Skin of body (tissue), 2 donors: ENCODE data around the gene PAK1. TPM values are rescaled to one million over a fixed set of nuclear protein-coding genes. Genes with fewer than 3 reads are reported as not detected.

Source experiments
- DNase-seq: peaks from one replicate; lab custom pipeline; 2025; lab: John Stamatoyannopoulos, UW
- total RNA-seq: library from RNA; depleted of rRNA; stranded (reverse); fragments of >200 nt; gene quantifications from one replicate; pipeline ENCODE4 v1.2.3, GENCODE V29; 2014

The PAK1 gene
- total RNA-seq, 1 donor from 2014 or later: 35.2 TPM

GRCh38 chr11:77474684-77475060 is 778 bp upstream of the PAK1 start:
- DNase-seq: no peak

DNA sequence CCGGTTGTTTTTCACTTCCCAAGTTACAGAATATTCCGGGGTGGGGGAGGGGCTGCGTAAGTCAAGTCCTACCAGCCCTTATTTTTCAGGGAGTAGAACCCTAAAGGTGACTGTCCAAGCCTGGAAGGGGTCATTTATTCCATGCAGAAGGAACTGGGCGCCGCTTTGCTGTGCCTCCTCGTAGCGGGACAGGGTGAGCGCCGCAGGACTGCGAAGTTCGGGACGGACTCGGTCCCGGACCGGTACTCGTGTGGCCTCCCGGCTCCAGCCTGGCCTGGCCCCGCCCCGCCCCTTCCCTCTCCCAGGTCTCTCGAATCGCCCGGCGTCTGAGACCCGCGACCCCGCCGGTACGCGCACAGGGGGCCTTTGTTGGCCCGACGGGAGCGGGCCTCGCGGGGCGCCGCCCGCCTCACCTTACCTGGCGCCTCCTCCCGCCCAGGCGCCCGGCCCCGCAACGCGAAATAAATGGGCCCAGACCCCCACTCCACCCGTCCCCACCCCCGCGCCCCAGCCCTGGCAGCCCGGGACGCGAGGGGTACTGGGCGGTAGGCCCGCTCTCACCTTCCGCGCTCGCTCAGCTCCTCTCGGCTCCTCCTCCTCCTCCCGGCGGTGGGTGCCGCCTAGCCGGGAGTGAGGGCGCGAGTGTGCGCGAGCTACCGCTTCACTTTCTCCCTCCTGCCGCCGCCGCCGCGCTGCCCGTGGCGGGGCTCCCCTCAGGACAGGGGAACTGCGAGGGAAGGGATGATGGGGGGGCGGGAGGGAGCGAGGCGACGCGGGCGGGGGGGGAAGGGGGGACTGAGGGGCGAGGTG is 698 bp downstream of the PAK1 start:
- no peak for DNase-seq

DNA sequence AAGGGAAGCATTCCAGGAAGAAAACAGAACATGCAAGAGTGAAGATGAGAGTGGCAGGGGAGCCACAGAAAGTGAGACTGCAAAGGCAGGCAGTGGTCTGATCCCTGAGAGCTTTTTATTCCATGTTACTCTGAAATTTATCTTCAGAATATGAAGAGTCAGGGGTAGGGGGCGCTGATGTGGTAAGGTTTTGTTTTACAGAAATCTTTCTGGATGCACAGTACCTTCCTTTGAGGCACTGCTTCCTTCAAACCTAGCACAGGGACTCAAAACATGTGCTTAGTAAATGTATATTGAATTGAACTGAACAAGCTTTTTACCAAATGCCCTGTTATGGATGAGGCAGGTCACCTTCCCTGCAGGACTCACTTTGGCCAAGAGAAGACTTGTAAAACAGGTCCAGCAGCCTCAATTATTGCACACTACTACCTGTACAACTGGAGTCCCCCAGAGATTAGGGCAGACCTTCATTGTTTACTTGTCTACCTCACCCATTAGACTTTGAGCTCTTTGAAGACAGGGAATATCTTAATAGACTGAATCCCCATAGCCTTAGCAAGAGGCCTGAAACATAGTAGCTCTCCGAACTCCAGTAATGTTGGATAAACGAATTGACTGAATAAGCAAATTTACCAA is 2.2 kb downstream of the PAK1 start:
- DNase-seq: no peak

DNA sequence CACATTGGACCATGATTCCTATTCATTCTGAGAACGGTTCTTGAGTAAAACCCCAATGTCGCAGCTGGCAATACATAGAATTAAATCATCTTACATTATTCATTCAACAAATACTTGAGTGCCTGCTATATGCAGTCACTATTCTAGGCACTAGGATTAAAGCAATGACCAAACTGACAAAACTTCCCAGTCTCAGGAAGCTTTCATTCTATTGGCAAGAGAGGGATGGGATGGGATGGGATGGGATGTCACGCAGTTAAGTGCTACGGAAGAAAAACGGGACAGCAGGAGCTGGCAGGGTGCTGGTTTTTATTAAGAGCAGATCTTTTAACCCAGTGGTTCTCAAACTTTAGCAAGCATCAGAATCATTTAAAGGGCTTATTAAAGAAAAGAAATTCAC is 2.9 kb downstream of the PAK1 start:
- peak; percentile 1 for DNase-seq

- no peak for DNase-seq
Observed at GRCh38 chr11:77470504-77470903, 3.4 kb downstream of the PAK1 start.

DNA sequence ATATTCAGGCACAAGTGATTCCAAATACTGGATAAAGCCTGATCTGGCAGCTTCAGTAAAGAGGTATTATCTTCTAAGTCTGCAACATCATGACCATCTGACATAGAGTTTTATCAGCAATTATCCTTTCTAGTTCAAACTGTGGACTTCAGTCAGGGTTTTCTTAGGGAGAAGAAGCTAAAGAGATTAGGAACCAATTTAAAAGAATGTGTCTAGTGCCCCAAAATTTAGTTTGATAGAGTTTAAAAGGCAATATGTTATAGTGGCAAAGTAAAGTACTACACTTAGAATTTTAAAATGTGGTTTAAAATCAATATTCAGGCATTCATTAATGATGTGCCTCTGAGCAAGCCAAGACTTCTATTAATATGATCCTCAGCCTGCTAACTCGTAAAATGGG is 5.4 kb downstream of the PAK1 start:
- no peak for DNase-seq

DNA sequence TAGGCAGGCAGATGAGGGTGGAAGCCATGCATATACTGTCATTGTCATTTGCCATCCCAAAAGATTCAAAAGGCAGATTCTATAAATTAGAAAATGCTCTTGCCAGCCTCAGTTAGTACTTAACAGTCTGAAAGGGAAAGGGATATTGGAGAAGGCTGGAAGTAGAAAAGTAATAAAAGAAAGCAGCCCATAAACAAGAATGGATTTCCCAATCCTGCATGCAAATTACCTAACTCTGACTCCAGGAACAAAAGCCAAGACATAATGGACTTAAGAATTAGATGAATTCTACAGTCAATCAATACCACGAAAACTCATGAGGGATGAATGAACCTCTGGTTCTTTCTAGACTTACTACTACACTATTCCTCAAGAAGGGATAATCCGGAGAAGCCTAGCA is 5.9 kb downstream of the PAK1 start:
- no peak for DNase-seq

- DNase-seq: no peak
Observed at GRCh38 chr11:77467233-77467632, 6.7 kb downstream of the PAK1 start.

GRCh38 chr11:77457340-77457739 is 16.6 kb downstream of the PAK1 start:
- DNase-seq: no peak

- DNase-seq: no peak
Observed at GRCh38 chr11:77455740-77456139, 18.2 kb downstream of the PAK1 start.

GRCh38 chr11:77454867-77455655 is 18.8 kb downstream of the PAK1 start:
- no peak for DNase-seq

- no peak for DNase-seq
Observed at GRCh38 chr11:77450227-77450626, 23.7 kb downstream of the PAK1 start.

DNA sequence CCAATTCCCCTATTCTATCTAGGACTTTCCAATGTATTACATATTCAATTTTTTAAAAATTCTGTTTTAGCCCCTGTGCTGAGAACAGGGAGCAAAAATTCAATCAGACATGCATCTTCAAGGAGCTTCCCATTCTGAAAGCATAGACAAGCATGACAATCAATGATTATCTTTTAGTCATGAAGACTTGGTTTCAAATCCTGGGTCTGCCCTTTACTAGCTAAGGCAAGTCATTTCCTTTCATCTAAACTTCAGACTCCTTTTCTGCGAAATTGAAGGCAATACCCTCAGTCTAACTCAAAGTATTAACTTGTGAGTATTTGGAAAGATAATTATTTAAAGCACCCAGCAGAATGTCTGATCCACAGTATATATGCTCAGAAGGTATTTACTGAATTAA is 24.1 kb downstream of the PAK1 start:
- no peak for DNase-seq

- no peak for DNase-seq
Observed at GRCh38 chr11:77449060-77449521, 24.8 kb downstream of the PAK1 start.

GRCh38 chr11:77448269-77448668 is 25.6 kb downstream of the PAK1 start:
- DNase-seq: no peak

DNA sequence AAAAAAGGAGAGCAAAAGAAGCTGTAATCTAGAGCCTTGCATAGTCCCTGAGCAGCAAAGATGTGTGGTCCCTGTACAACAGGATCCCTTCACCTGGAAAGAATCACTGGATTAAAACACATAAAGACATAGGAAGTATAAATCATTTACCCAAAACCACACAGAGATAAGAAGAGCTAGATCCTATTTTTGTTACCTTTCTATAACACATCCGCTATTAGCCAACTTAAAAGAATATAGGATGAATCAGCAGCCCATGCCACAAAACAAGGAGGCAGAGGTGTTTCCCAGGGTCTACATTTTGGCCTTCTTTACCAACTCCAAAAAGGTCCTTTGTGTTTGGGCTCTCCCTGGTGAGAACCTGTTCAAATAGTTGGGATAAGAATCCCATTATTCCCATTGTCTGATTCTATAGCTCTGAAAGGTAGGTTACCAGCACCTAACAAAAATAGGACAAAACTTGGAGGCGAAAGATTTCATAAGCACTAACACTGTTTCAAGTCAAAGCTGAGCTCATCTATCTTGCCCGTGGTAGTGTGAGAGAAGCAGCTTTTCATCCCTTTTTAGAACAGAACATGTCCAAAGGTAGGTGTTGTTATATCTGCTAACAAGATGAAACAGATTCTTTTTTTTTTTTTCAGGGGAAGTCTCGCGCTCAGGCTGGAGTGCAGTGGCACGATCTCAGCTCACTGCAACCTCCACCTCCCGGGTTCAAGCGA is 26.8 kb downstream of the PAK1 start:
- DNase-seq: no peak

DNA sequence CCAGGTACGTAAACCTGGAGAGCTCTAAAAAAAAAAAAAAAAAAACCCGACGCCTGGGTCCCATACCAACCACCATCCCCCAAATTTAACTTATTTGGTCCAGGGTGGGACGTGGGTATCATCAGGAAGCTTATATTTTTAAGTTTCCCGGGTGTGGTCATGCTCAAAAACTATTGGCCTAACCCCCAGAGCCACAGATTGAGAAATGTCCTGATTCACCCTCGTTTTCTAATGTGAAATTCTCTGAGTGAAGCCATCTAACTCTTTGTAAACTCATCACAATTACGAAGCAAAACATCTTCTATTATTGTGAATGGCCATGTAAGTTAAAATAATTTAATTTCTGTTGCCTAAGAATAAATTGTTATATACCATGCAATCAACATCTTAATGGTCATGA is 29.6 kb downstream of the PAK1 start:
- no peak for DNase-seq

DNA sequence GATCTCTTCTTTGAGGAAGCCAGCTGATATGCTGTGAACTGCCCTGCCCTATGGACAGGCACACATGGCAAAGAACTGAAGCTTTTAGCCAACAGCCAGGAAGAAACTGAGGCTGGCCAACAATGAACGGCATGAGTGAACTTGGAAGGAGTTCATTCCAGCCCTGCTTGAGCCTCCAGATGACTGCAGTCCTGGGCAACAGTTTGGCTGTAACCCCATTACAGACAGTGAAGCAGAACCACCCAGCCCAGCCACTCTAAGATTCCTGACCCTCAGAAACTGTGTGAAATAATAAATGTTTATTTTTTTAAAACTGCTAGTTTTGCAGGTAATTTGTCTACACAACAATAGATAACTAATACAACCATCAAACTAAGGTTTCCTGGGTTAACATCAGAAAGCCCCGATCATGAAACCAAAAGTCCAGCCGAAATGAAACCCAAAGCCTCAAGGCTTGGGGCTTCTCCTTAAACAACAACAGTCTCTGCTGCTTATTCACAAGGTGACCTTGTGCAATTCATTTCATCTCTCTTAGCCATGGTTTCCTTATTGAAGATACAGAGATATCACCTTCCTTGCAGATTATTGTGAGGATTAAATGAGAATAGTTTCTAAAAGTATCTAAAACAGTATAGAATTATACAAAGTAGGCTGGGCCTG is 31.4 kb downstream of the PAK1 start:
- DNase-seq: no peak

- no peak for DNase-seq
Observed at GRCh38 chr11:77441426-77441825, 32.5 kb downstream of the PAK1 start.

- no peak for DNase-seq
Observed at GRCh38 chr11:77440678-77441077, 33.2 kb downstream of the PAK1 start.

DNA sequence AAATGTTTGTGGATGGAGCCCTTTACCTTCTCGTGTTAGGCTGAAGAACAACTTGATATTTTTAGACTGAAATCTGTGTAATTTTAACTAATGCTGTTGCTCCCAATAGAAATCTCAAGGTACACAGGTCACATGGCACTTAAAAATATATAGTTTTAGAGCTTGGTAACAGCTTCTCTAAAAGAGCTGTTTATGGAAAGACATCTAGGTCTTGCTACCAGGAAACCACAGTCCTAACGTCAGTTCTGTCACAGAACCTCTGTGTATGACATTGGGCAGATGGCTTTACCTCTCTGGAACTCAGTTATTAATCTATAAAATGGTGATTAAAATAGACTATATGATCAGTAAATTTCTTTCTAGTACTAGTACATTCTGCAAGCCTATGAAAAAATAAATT is 35.4 kb downstream of the PAK1 start:
- DNase-seq: no peak
